CD4-positive, alpha-beta T cell treated with Interleukin-6 for 4 hours (primary cell): ENCODE data around the gene LPIN1.
"Not testable (repeated sequence)": the region's sequence is repeated elsewhere in the genome, so short reads cannot be mapped to it uniquely, and the experiment has no call there.

Experiments
- DNase-seq: peaks from one replicate; pipeline ENCODE4 v3.0.0-alpha.2; 2020; ENCODE audit warnings: mixed read lengths

LPIN1 gene

GRCh38 chr2:11842336-11842735 lies 95.9 kb downstream of the LPIN1 start:
- DNase-seq, result no peak

DNA sequence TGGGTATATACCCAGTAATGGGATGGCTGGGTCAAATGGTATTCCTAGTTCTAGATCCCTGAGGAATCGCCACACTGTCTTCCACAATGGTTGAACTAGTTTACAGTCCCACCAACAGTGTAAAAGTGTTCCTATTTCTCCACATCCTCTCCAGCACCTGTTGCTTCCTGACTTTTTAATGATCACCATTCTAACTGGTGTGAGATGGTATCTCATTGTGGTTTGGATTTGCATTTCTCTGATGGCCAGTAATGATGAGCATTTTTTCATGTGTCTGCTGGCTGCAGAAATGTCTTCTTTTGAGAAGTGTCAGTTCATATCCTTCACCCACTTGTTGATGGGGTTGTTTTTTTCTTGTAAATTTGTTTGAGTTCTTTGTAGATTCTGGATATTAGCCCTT lies 98.4 kb downstream of the LPIN1 start:
- DNase-seq, result not testable (repeated sequence)

- not testable (repeated sequence) for DNase-seq
Measured at GRCh38 chr2:11847935-11848334, 101.5 kb downstream of the LPIN1 start.

GRCh38 chr2:11850082-11850481 lies 103.7 kb downstream of the LPIN1 start:
- no peak for DNase-seq

GRCh38 chr2:11852526-11853196 lies 106.2 kb downstream of the LPIN1 start:
- DNase-seq, result no peak

DNA sequence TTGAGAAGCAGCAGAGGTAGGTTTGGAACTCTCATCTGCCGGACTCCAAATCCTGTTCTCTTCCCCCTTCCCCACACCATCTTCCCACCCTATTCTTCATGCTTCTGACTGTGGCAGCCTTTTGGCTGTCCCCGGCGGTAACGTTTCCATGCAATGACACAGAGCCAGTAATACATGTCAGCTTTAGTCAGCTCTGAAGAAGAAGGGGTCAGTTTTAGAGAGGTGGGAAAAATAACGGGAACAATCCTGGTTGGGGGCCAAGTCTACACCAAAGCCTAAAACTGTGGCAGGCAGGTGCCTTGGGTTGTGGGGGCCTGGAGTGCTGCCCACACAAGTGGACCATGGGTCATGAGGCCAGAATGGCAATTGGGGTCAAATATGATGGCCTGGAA lies 106.8 kb downstream of the LPIN1 start:
- DNase-seq, result no peak

GRCh38 chr2:11855064-11855760 lies 108.8 kb downstream of the LPIN1 start:
- no peak for DNase-seq

DNA sequence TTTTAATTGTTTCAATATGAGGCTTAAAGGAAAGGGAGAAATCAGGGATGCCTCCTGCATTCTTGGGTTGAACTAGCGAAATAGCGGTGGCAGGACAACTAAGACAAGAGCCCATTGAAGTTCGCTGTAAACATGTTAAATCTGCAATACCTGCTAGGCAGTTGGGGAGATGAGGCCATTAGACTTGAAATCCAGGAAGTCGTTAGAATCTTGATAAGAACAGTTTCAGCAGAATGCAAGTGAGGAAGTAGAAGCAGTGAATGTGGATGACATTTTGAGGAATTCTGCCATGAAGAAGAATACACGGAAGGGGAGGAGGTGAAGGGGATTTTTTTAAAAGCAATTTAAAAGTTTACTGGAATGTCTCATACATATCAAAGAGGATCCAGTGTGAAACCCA lies 109.7 kb downstream of the LPIN1 start:
- no peak for DNase-seq

DNA sequence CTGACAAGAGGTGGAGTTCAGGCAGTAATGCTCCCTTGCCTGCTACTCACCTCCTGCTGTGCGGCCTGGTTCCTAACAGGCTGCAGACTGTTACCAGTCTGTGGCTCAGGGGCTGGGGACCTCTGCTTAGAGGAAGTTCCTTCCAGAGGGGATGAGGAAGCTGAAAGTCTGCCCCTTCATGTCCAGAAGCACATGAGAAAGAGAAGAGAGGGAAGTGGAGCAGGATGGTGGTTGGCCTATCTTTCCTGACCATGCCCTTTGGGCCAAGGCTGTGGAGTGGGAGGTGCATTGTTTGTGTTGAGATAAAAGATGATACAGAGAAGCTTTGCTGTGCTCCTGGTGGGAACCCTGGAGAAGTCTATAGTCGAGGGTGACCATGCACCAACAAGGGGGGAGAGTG lies 112.5 kb downstream of the LPIN1 start:
- DNase-seq, result no peak

- not testable (repeated sequence) for DNase-seq
Measured at GRCh38 chr2:11859975-11860374, 113.5 kb downstream of the LPIN1 start.

- DNase-seq, result no peak
Measured at GRCh38 chr2:11861044-11861443, 114.6 kb downstream of the LPIN1 start.

GRCh38 chr2:11862049-11862448 lies 115.6 kb downstream of the LPIN1 start:
- no peak for DNase-seq

- peak; percentile 20 for DNase-seq
Measured at GRCh38 chr2:11863103-11863502, 116.7 kb downstream of the LPIN1 start.

- DNase-seq, result peak; percentile 76
Measured at GRCh38 chr2:11863513-11864328, 117.3 kb downstream of the LPIN1 start.

GRCh38 chr2:11864724-11865123 lies 118.3 kb downstream of the LPIN1 start:
- no peak for DNase-seq

DNA sequence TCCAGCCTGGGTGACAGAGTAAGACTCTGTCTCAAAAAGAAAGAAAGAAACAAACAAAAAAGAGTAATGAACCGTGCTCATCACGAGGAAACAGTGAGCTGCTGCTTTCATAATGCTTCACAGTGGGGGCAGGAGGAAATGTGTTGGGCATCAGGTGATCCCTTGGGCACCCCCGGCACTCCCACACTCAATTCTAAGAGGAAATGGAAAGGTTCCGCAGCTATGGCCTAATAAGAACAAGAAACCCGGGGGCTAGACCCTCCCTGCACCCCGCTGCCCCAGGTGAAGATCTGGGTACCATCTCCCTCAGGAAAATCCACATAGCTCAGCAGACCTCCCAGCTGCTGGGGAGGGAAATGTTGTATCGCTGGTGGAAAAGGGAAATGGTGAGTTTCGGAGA lies 118.9 kb downstream of the LPIN1 start:
- no peak for DNase-seq

GRCh38 chr2:11865805-11866204 lies 119.4 kb downstream of the LPIN1 start:
- DNase-seq, result no peak

DNA sequence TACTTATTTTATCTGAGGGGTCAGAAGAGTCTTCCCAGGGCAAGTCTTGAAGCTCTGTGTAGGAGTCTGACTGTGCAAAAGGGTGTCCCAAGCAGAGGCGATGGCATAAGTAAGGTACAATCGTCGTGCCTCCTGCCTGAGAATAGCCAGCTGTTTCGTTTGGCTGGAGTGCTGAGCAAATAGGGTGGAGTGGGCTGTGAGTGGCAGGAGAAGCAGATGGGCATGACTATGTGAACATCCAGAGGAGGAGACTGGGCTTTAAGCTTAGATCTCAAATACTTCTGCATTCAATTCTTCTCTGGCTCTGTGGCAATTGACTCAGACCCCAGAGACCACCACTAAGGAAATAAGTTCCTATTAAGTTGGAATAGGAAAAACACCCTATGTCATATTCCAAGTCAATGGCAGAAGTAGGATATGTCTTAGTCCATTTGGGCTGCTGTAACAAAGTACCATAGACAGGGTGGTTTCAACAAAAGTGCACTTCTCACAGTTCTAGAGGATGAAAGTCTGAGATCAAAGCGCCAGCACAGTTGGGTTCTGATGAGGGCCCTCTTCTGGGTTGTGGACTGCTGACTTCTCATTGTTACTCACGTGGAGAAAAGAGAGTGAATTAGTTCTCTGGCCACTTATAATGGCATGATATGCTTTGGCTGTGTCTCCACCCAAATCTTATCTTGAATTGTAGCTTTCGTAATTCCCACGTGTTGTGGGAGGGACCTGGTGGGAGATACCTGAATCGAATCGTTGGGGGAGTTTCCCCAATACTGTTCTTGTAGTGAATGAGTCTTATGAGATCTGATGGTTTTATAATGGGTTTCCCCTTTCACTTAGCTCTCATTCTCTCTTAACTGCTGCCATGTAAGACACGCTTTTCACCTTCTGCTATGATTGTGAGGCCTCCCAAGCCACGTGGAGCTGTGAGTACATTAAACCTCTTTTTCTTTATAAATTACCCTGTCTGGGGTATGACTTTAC lies 120.2 kb downstream of the LPIN1 start:
- DNase-seq, result no peak

DNA sequence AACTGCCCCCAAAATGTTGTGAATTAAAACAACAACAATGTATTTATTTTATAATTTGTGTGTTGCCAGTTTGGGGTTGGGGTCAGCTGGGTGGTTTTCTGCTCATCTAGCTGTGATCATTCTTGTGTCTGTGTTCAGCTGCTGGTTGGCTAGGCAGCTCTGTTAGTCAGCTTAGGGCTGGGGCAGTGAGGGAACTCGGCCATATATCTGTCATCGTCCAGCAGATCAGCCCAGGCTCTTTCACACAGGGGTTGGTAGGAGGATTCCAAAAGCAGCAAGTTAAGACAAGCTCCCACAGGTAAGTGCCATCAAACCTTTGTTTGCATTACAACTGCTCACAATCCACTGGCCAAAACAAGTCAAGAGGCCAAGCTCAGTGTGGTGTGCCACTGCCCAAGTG lies 121.5 kb downstream of the LPIN1 start:
- DNase-seq, result no peak

DNA sequence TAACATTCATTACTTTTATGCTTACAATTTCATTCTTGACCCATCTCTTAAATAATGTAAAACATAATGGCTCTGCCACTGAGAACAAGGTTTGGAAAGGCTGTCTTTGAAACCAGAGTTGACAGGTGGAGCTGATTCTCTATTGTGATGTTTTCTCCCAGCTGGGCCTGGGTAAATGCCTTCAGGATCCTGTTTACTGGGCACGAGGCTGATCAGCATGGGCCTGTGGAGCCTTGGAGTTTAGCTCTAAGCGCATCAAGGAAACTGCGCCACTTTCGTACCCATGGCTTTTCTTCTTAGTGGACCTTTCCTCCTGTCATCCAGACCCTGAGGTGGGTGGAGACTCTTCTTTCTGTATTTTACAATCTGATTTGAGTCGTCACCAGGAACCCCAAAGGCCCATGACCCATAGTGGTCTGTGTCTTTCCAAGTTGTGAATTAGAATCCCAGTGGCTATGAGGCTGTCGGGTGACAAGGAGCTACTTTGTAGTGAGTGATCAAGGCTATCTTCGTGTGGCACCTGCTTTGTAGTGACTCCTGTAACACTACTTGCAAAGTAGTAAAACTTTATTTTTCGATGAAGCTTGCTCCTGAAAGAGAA lies 123.1 kb downstream of the LPIN1 start:
- no peak for DNase-seq

DNA sequence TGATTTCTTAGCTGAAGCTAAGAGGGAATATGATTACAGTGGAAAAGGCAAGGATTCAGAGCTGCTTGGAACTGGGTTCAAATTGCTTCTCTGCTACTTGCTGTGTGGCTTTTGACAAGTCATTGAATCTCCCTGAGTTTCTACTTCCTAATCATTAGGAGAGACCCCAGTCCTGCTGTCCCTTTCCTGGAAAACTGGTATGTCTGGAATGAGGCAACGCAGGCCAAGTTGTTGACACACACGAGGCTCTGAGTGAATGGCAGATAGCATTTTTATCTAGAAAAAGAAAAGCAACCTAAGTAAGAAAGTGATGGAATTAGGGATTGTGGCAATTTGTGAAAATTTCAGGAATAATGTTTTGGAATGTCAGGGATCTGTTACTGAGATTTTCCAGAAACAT lies 123.6 kb downstream of the LPIN1 start:
- DNase-seq, result no peak

DNA sequence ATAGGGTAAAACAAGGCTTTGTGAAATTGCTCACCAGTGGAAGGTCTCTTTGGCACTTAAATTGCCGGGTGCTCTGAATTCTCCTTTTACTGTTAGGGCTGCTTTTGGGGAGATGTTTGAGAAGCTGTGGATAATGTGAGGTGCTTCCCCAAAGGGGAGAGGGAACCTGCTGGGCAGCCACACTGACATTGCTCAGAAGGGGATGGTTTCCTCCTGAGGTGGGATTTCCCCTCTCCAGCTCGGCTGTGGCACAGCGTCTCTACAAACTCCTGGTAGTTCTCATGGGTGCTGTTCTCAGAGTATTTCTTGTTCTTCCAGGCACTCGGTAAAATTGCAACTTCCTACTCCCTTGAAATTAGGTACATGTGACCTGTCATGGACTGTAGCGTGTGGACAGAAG lies 124.2 kb downstream of the LPIN1 start:
- DNase-seq, result no peak
